Measurements from ENCODE around the gene RPTOR.

RPTOR gene

DNA sequence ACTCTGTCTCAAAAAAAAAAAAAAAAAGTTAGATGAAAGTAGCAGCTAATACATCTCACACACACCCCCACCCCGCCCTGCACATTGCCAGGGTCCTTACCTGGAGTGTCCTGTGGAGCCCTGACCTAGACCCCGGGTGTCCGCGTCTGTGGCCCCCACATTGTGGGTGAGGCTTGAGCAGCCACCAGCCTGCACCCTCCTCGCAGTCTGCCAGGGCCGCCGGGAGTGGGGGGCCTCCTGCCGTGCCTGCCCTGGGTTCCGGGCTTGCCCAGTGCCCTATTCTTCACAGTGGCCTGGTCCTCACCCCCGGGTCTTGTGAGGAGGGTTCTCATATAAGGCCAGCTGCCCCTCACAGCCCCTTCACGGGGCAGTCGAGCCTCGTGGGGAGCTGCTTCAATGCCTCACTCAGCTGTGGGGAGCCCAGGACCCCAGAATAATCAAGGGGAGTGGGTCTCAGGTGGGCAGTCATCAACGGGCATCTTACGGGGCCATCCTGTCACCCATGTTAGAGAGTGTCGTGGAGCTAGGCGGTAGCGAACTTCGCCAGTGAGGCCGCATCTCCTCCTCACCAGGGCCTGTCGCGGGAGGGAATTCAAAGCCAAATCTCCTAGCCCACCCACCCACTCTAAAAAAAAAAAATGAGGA lies 361.1 kb downstream of the RPTOR start:
- Histone ChIP-seq H3K4me1 (ENCODE audit: low read length) (peaks cover 20% of the 10 kb centered on the region), H3K27me3 (ENCODE audit: low read depth, low read length) (no peaks in the 10 kb centered on the region), H3K9ac (ENCODE audit: low read length) (no peak overlapping the region), H2AFZ (ENCODE audit: low read depth, low read length) (no peak overlapping the region), H3K27ac (ENCODE audit: low read length) (no peak overlapping the region), H3K36me3 (replicated peaks; ENCODE audit: low read depth, low read length) (peaks cover 12% of the 10 kb centered on the region), H4K20me1 (ENCODE audit: insufficient read depth, low read length) (no peaks in the 10 kb centered on the region), H3K9me3 (ENCODE audit: insufficient read depth, low read length) (no peaks in the 10 kb centered on the region), H3K4me3 (ENCODE audit: low read length) (no peak overlapping the region), H3K4me2 (ENCODE audit: low read length) (no peak overlapping the region), H3K79me2 (ENCODE audit: low read length) (no peaks in the 10 kb centered on the region)
- TF ChIP-seq EZH2phosphoT487 (IDR thresholded peaks at IDR 0.05; ENCODE audit: low read depth) (no peak), CTCF (IDR thresholded peaks at IDR 0.05; ENCODE audit: low read depth, low read length) (no peak)

DNA sequence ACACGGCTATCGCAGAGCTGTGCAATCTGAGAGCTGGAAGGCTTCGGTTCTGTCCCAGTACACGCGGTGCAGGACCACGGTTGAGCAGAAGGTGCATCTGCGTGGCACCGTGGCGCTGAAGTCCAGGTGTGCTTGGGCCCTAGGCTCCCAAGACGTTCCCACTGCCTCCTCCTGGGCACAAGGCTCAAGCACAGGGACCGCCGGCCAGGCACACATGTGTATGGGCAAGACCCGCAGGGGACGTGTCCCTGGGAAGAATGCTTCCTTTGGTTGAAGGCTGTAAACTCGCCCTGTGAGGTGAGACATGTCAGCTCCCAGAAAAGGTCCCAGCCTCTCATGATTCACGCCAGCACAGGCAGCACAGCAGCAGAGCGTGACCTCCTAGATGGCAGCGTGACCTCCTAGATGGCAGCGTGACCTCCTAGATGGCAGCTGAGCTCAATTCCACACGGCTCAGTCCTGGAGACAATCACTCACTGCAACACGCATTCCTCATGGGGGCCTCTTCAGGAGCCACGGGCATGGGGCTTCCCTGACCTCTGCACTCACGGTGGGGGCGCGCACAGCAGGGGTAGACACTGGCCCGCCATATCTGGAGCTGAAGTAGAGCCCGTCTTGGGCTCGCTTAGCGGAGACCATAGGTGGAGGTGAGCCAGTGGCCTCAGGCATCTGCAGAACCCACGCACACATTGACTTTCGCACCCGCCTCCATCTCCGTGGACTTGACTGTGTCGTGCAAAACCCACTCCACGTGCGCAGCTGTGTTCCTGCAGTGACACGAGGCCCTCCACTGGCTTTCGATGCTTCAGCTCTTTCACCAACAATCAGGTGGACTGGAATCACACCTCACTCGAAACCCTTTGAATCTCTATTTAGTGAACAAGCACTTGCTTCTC lies 362.0 kb downstream of the RPTOR start:
- no peak for TF ChIP-seq CTCF (IDR thresholded peaks at IDR 0.05; ENCODE audit: low read depth, low read length)
- no peak for TF ChIP-seq EZH2phosphoT487 (IDR thresholded peaks at IDR 0.05; ENCODE audit: low read depth)
- Histone ChIP-seq H3K9me3 (ENCODE audit: insufficient read depth, low read length) (no peaks in the 10 kb centered on the region), H3K36me3 (replicated peaks; ENCODE audit: low read depth, low read length) (peaks cover 19% of the 10 kb centered on the region), H3K4me2 (ENCODE audit: low read length) (no peak overlapping the region), H3K9ac (ENCODE audit: low read length) (no peak overlapping the region), H3K79me2 (ENCODE audit: low read length) (no peaks in the 10 kb centered on the region), H3K4me1 (ENCODE audit: low read length) (peaks cover 20% of the 10 kb centered on the region), H2AFZ (ENCODE audit: low read depth, low read length) (no peak overlapping the region), H3K4me3 (ENCODE audit: low read length) (no peak overlapping the region), H4K20me1 (ENCODE audit: insufficient read depth, low read length) (no peaks in the 10 kb centered on the region), H3K27ac (ENCODE audit: low read length) (no peak overlapping the region), H3K27me3 (ENCODE audit: low read depth, low read length) (no peaks in the 10 kb centered on the region)

DNA sequence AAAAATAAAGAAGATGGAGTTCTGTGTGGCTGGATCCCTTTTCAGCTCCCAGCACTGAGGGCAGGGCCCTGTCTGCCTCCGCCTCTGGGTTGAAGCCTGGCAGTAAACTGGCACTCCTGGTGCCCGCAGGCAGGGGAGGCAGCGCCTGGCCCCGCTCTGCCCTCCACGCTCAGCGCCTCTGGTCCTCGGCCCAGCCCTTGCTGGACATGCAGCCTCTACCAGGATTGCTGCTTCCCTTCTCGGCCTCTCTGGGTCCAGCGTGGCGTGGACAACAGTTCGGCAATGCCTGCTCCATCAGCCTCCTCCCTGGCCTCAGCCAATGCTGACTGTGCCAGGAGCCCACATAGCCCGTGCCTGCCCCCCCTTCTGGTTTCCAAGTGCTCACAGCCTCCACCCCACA lies 362.6 kb downstream of the RPTOR start:
- TF ChIP-seq EZH2phosphoT487 (IDR thresholded peaks at IDR 0.05; ENCODE audit: low read depth): no peak
- no peak for TF ChIP-seq CTCF (IDR thresholded peaks at IDR 0.05; ENCODE audit: low read depth, low read length)
- no peaks in the 10 kb centered on the region for H3K9me3 ChIP-seq (ENCODE audit: insufficient read depth, low read length)
- no peaks in the 10 kb centered on the region for H3K27me3 ChIP-seq (ENCODE audit: low read depth, low read length)
- no peak overlapping the region for H3K4me2 ChIP-seq (ENCODE audit: low read length)
- H3K36me3 ChIP-seq (replicated peaks; ENCODE audit: low read depth, low read length): peaks cover 26% of the 10 kb centered on the region
- H2AFZ ChIP-seq (ENCODE audit: low read depth, low read length): no peak overlapping the region
- H3K4me1 ChIP-seq (ENCODE audit: low read length): peaks cover 20% of the 10 kb centered on the region
- no peak overlapping the region for H3K9ac ChIP-seq (ENCODE audit: low read length)
- H4K20me1 ChIP-seq (ENCODE audit: insufficient read depth, low read length): no peaks in the 10 kb centered on the region
- no peak overlapping the region for H3K4me3 ChIP-seq (ENCODE audit: low read length)
- H3K79me2 ChIP-seq (ENCODE audit: low read length): no peaks in the 10 kb centered on the region
- no peak overlapping the region for H3K27ac ChIP-seq (ENCODE audit: low read length)

DNA sequence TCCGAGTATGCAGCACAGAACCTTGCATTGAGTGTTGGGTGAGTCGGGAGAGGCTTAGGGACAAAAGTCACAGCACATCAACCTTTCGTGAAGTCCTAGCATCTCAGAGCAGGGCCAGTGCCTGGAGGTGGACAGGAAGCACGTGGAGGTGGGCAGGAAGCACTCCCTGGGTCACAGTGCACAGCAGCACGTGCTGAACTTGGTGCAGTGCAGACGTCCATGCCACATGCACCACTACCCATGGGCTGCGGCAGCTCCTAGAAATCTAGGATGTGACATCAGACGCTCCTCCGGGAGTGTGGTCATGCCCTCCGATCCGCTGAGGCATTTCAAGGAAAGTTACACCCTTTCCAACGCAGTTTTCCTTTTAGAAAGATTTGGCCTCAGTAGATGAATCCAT lies 363.6 kb downstream of the RPTOR start:
- Histone ChIP-seq H3K79me2 (ENCODE audit: low read length) (no peaks in the 10 kb centered on the region), H3K27me3 (ENCODE audit: low read depth, low read length) (no peaks in the 10 kb centered on the region), H3K4me3 (ENCODE audit: low read length) (no peak overlapping the region), H3K36me3 (replicated peaks; ENCODE audit: low read depth, low read length) (peaks cover 35% of the 10 kb centered on the region), H3K9me3 (ENCODE audit: insufficient read depth, low read length) (no peaks in the 10 kb centered on the region), H3K9ac (ENCODE audit: low read length) (no peak overlapping the region), H2AFZ (ENCODE audit: low read depth, low read length) (no peak overlapping the region), H3K27ac (ENCODE audit: low read length) (no peak overlapping the region), H3K4me2 (ENCODE audit: low read length) (no peak overlapping the region), H3K4me1 (ENCODE audit: low read length) (peaks cover 20% of the 10 kb centered on the region), H4K20me1 (ENCODE audit: insufficient read depth, low read length) (no peaks in the 10 kb centered on the region)
- no peak for TF ChIP-seq EZH2phosphoT487 (IDR thresholded peaks at IDR 0.05; ENCODE audit: low read depth)
- TF ChIP-seq CTCF (IDR thresholded peaks at IDR 0.05; ENCODE audit: low read depth, low read length): no peak
